ENCODE measurements around the gene TARS3.

TARS3 gene

GRCh38 chr15:101617390-101617965 is 106.8 kb downstream of the TARS3 start:
- Mint-ChIP-seq H3K9me3 (peaks cover 0 to 2% of the 10 kb centered on the region in 2 donors), H3K27ac (no peak overlapping the region), H3K4me1 (peaks cover 9 to 19% of the 10 kb centered on the region in 2 donors), H3K27me3 (no peaks in the 10 kb centered on the region), H3K36me3 (peaks cover 36 to 40% of the 10 kb centered on the region in 2 donors), H3K4me3 (no peak overlapping the region)
- DNase-seq (no peak), ATAC-seq (replicated peaks) (no peak)

- peaks cover 26 to 30% of the 10 kb centered on the region in 2 donors for H3K36me3 Mint-ChIP-seq
- no peaks in the 10 kb centered on the region for H3K27me3 Mint-ChIP-seq
- peaks cover 9 to 10% of the 10 kb centered on the region in 2 donors for H3K4me1 Mint-ChIP-seq
- ATAC-seq (replicated peaks) = no peak
- H3K4me3 Mint-ChIP-seq = no peak overlapping the region
- H3K9me3 Mint-ChIP-seq = no peaks in the 10 kb centered on the region
- no peak overlapping the region for H3K27ac Mint-ChIP-seq
- DNase-seq = no peak
Measured at GRCh38 chr15:101615986-101616848, 108.1 kb downstream of the TARS3 start.

- DNase-seq (no peak), ATAC-seq (replicated peaks) (no peak)
- peaks cover 3% of the 10 kb centered on the region in 2 donors for H3K4me1 Mint-ChIP-seq
- H3K36me3 Mint-ChIP-seq = peaks cover 21 to 23% of the 10 kb centered on the region in 2 donors
- no peaks in the 10 kb centered on the region for H3K27me3 Mint-ChIP-seq
- H3K9me3 Mint-ChIP-seq = no peaks in the 10 kb centered on the region
- no peak overlapping the region for H3K4me3 Mint-ChIP-seq
- H3K27ac Mint-ChIP-seq = no peak overlapping the region
Measured at GRCh38 chr15:101615414-101615985, 108.8 kb downstream of the TARS3 start.

GRCh38 chr15:101614761-101615160 is 109.5 kb downstream of the TARS3 start:
- H3K9me3 Mint-ChIP-seq = no peaks in the 10 kb centered on the region
- H3K4me1 Mint-ChIP-seq = no peaks in the 10 kb centered on the region
- no peaks in the 10 kb centered on the region for H3K27me3 Mint-ChIP-seq
- H3K4me3 Mint-ChIP-seq = no peak overlapping the region
- DNase-seq (no peak), ATAC-seq (replicated peaks) (no peak)
- H3K27ac Mint-ChIP-seq = no peak overlapping the region
- peaks cover 17 to 18% of the 10 kb centered on the region in 2 donors for H3K36me3 Mint-ChIP-seq

GRCh38 chr15:101614001-101614585 is 110.2 kb downstream of the TARS3 start:
- H3K27me3 Mint-ChIP-seq = no peaks in the 10 kb centered on the region
- no peak overlapping the region for H3K27ac Mint-ChIP-seq
- H3K9me3 Mint-ChIP-seq = no peaks in the 10 kb centered on the region
- H3K4me3 Mint-ChIP-seq = no peak overlapping the region
- H3K36me3 Mint-ChIP-seq = peaks cover 14% of the 10 kb centered on the region in 2 donors
- no peaks in the 10 kb centered on the region for H3K4me1 Mint-ChIP-seq
- DNase-seq (no peak), ATAC-seq (replicated peaks) (no peak)

GRCh38 chr15:101613130-101614000 is 110.9 kb downstream of the TARS3 start:
- Mint-ChIP-seq H3K27ac (no peak overlapping the region), H3K36me3 (peaks cover 8 to 9% of the 10 kb centered on the region in 2 donors), H3K9me3 (no peaks in the 10 kb centered on the region), H3K27me3 (no peaks in the 10 kb centered on the region), H3K4me1 (no peaks in the 10 kb centered on the region), H3K4me3 (no peak overlapping the region)
- no peak for DNase-seq
- no peak for ATAC-seq (replicated peaks)

GRCh38 chr15:101612676-101613075 is 111.6 kb downstream of the TARS3 start:
- H3K9me3 Mint-ChIP-seq = no peaks in the 10 kb centered on the region
- H3K36me3 Mint-ChIP-seq = peaks cover 4 to 6% of the 10 kb centered on the region in 2 donors
- no peak overlapping the region for H3K4me3 Mint-ChIP-seq

GRCh38 chr15:101611580-101612299 is 112.5 kb downstream of the TARS3 start:
- Mint-ChIP-seq H3K4me3 (no peak overlapping the region), H3K27me3 (no peaks in the 10 kb centered on the region), H3K27ac (no peak overlapping the region), H3K36me3 (peaks cover 0 to 1% of the 10 kb centered on the region in 2 donors), H3K4me1 (no peaks in the 10 kb centered on the region), H3K9me3 (no peaks in the 10 kb centered on the region)
- DNase-seq = no peak
- no peak for ATAC-seq (replicated peaks)

More at GRCh38 chr15:101612676-101613075, 111.6 kb downstream of the TARS3 start:
- no peak for ATAC-seq (replicated peaks)
- Mint-ChIP-seq H3K27me3 (no peaks in the 10 kb centered on the region), H3K4me1 (no peaks in the 10 kb centered on the region), H3K27ac (no peak overlapping the region)
- no peak for DNase-seq

GRCh38 chr15:101611007-101611406 is 113.3 kb downstream of the TARS3 start:
- no peaks in the 10 kb centered on the region for H3K9me3 Mint-ChIP-seq
- H3K27me3 Mint-ChIP-seq = no peaks in the 10 kb centered on the region
- ATAC-seq (replicated peaks) = no peak
- no peak overlapping the region for H3K27ac Mint-ChIP-seq
- no peak overlapping the region for H3K4me3 Mint-ChIP-seq
- H3K36me3 Mint-ChIP-seq = no peaks in the 10 kb centered on the region
- no peak for DNase-seq
- no peaks in the 10 kb centered on the region for H3K4me1 Mint-ChIP-seq

- Mint-ChIP-seq H3K27me3 (no peaks in the 10 kb centered on the region), H3K36me3 (no peaks in the 10 kb centered on the region)
- no peak for ATAC-seq (replicated peaks)
Measured at GRCh38 chr15:101610611-101611000, 113.7 kb downstream of the TARS3 start.

GRCh38 chr15:101609742-101610610 is 114.3 kb downstream of the TARS3 start:
- Mint-ChIP-seq H3K9me3 (no peaks in the 10 kb centered on the region), H3K4me1 (no peaks in the 10 kb centered on the region), H3K4me3 (no peak overlapping the region), H3K36me3 (no peaks in the 10 kb centered on the region), H3K27me3 (peaks cover 0 to 2% of the 10 kb centered on the region in 2 donors), H3K27ac (no peak overlapping the region)
- ATAC-seq (replicated peaks) = no peak
- DNase-seq = no peak

More at GRCh38 chr15:101610611-101611000, 113.7 kb downstream of the TARS3 start:
- Mint-ChIP-seq H3K9me3 (no peaks in the 10 kb centered on the region), H3K4me1 (no peaks in the 10 kb centered on the region), H3K27ac (no peak overlapping the region), H3K4me3 (no peak overlapping the region)
- no peak for DNase-seq

GRCh38 chr15:101608201-101608600 is 116.1 kb downstream of the TARS3 start:
- Mint-ChIP-seq H3K4me3 (no peak overlapping the region), H3K27ac (no peak overlapping the region), H3K9me3 (peaks cover 6 to 7% of the 10 kb centered on the region in 2 donors), H3K27me3 (peaks cover 9 to 12% of the 10 kb centered on the region in 2 donors), H3K36me3 (no peaks in the 10 kb centered on the region), H3K4me1 (no peaks in the 10 kb centered on the region)
- DNase-seq (no peak), ATAC-seq (replicated peaks) (no peak)

Measured in stimulated activated naive B cell treated with anti-CD40 and anti-IgM and Interleukin-4, amounts not matched to agents 10 μg/mL and 1 μg/mL and 100 μg/mL, for 72 hours (primary cell).